Measurements from ENCODE around the gene SLC29A4. TPM values are rescaled to one million over a fixed set of nuclear protein-coding genes. Genes with fewer than 3 reads are reported as not detected.
"Not testable (repeated sequence)": the region's sequence is repeated elsewhere in the genome, so short reads cannot be mapped to it uniquely, and the experiment has no call there.

SLC29A4 gene
- total RNA-seq, 2 experiments from 2014 or later: 0.06 to 0.67 TPM

GRCh38 chr7:5309146-5309545 lies 26.4 kb downstream of the SLC29A4 start:
- Histone ChIP-seq H3K4me2 (ENCODE audit: low read length) (no peak overlapping the region), H3K27ac (ENCODE audit: low read depth, low read length, poor library complexity, severe bottlenecking) (no peak overlapping the region), H3K36me3 (ENCODE audit: insufficient read depth, low read length) (peaks cover 9% of the 10 kb centered on the region), H2AFZ (ENCODE audit: low read length) (no peak overlapping the region), H4K20me1 (ENCODE audit: insufficient read depth, low read length) (no peaks in the 10 kb centered on the region), H3K9me2 (ENCODE audit: insufficient read depth, low read length) (no peaks in the 10 kb centered on the region), H3K4me1 (ENCODE audit: insufficient read depth, low read length, poor library complexity, severe bottlenecking) (no peaks in the 10 kb centered on the region), H3K9me3 (ENCODE audit: low read length) (no peaks in the 10 kb centered on the region), H3K79me2 (ENCODE audit: insufficient read depth, low read depth, low read length) (no peaks in the 10 kb centered on the region), H3K4me3 (ENCODE audit: low read depth, low read length, poor library complexity, severe bottlenecking) (no peak overlapping the region)
- POLR2A ChIA-PET: no interaction called here
- intact Hi-C loops (cut with micrococcal nuclease; ENCODE audit: unreplicated experiment): no loop called here
- TF ChIP-seq CTCF (conservative IDR thresholded peaks at IDR 0.05; ENCODE audit: low read length) (no peak), EZH2phosphoT487 (IDR thresholded peaks at IDR 0.05; ENCODE audit: borderline replicate concordance, low read depth, low read length) (no peak)
- no peak for DNase-seq (ENCODE audit: low spot score)
- CTCF ChIA-PET (ENCODE audit: unreplicated experiment): no interaction called here
- no TSS peak for BruUV-seq (replicated peaks)

- Histone ChIP-seq H3K9me2 (ENCODE audit: insufficient read depth, low read length) (no peaks in the 10 kb centered on the region), H3K79me2 (ENCODE audit: insufficient read depth, low read depth, low read length) (no peaks in the 10 kb centered on the region), H3K4me2 (ENCODE audit: low read length) (no peak overlapping the region), H3K9me3 (ENCODE audit: low read length) (no peaks in the 10 kb centered on the region), H4K20me1 (ENCODE audit: insufficient read depth, low read length) (no peaks in the 10 kb centered on the region), H2AFZ (ENCODE audit: low read length) (no peak overlapping the region), H3K4me3 (ENCODE audit: low read depth, low read length, poor library complexity, severe bottlenecking) (no peak overlapping the region), H3K27ac (ENCODE audit: low read depth, low read length, poor library complexity, severe bottlenecking) (no peak overlapping the region), H3K36me3 (ENCODE audit: insufficient read depth, low read length) (peaks cover 9% of the 10 kb centered on the region), H3K4me1 (ENCODE audit: insufficient read depth, low read length, poor library complexity, severe bottlenecking) (no peaks in the 10 kb centered on the region)
- no TSS peak for BruUV-seq (replicated peaks)
- ChIA-PET CTCF (ENCODE audit: unreplicated experiment) (no interaction called here), POLR2A (no interaction called here)
- TF ChIP-seq EZH2phosphoT487 (IDR thresholded peaks at IDR 0.05; ENCODE audit: borderline replicate concordance, low read depth, low read length) (no peak), CTCF (conservative IDR thresholded peaks at IDR 0.05; ENCODE audit: low read length) (no peak)
- no peak for DNase-seq (ENCODE audit: low spot score)
- intact Hi-C loops (cut with micrococcal nuclease; ENCODE audit: unreplicated experiment): no loop called here
Observed at GRCh38 chr7:5310822-5311405, 28.2 kb downstream of the SLC29A4 start.

- CTCF ChIA-PET (ENCODE audit: unreplicated experiment); H3K36me3 ChIP-seq (ENCODE audit: insufficient read depth, low read length); H3K79me2 ChIP-seq (ENCODE audit: insufficient read depth, low read depth, low read length); H3K9me2 ChIP-seq (ENCODE audit: insufficient read depth, low read length); DNase-seq (ENCODE audit: low spot score); H4K20me1 ChIP-seq (ENCODE audit: insufficient read depth, low read length); H2AFZ ChIP-seq (ENCODE audit: low read length); POLR2A ChIA-PET; H3K4me3 ChIP-seq (ENCODE audit: low read depth, low read length, poor library complexity, severe bottlenecking); H3K27ac ChIP-seq (ENCODE audit: low read depth, low read length, poor library complexity, severe bottlenecking); BruUV-seq (replicated peaks); H3K9me3 ChIP-seq (ENCODE audit: low read length); H3K4me1 ChIP-seq (ENCODE audit: insufficient read depth, low read length, poor library complexity, severe bottlenecking); H3K4me2 ChIP-seq (ENCODE audit: low read length); intact Hi-C loops (cut with micrococcal nuclease; ENCODE audit: unreplicated experiment): not testable (repeated sequence)
Observed at GRCh38 chr7:5312276-5313070, 29.7 kb downstream of the SLC29A4 start.

GRCh38 chr7:5313076-5313885 lies 30.5 kb downstream of the SLC29A4 start:
- H3K4me3 ChIP-seq (ENCODE audit: low read depth, low read length, poor library complexity, severe bottlenecking); CTCF ChIA-PET (ENCODE audit: unreplicated experiment); H3K4me2 ChIP-seq (ENCODE audit: low read length); H3K9me3 ChIP-seq (ENCODE audit: low read length); H3K27ac ChIP-seq (ENCODE audit: low read depth, low read length, poor library complexity, severe bottlenecking); DNase-seq (ENCODE audit: low spot score); H4K20me1 ChIP-seq (ENCODE audit: insufficient read depth, low read length); H3K4me1 ChIP-seq (ENCODE audit: insufficient read depth, low read length, poor library complexity, severe bottlenecking); H3K79me2 ChIP-seq (ENCODE audit: insufficient read depth, low read depth, low read length); H3K9me2 ChIP-seq (ENCODE audit: insufficient read depth, low read length); H2AFZ ChIP-seq (ENCODE audit: low read length); intact Hi-C loops (cut with micrococcal nuclease; ENCODE audit: unreplicated experiment): not testable (repeated sequence)
- peaks cover 13% of the 10 kb centered on the region for H3K36me3 ChIP-seq (ENCODE audit: insufficient read depth, low read length)
- POLR2A ChIA-PET: interaction anchor here (0.6 kb wide), 1 partner anchor 195 kb away, joined by 3 read pairs; no protein-coding TSS in a partner anchor
- BruUV-seq (replicated peaks): TSS peak; percentile 62

All from OCI-LY7 (cell line).